Measurements from ENCODE around the gene DDX51. TPM values are rescaled to one million over a fixed set of nuclear protein-coding genes. Genes with fewer than 3 reads are reported as not detected.

The DDX51 gene
- total and polyA plus RNA-seq, 2 of the 13 experiments (the other 11 are each of a cell fraction or from before 2014, with no cell fraction given), result 10.1 TPM

DNA sequence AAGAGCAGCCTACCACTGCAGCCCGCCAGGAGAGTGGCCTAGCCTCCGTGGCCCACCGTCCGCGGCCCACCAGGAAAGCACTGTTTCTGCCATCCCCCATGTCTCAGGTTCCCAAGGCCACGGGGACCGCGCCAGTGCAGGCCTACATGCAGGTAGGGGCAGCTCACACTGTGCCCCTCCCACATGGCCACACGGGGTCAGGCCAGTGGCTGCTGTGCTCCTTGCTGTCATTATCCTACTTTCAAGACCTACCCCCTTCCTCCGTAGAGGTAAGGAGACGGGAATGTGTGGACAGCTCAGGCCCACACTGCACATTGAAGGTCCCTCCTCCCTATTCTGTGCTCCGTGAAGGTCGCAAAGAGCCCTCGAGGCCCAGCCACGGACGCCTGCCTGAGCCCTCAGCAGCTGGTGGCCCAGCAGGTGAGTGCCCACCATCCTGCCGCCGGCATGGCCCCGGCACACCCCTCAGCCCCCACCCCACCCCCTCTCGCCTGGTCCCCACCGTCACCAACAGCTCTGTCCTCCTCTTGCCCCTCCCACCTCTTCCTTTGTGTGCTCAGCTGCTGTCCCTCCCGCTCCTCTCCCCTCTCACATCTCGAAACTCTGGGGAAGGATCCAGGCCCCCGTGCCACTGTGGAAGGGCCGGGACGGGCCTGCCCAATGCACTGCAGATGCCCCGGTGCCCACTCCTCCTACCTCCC, 10.0 kb downstream of the DDX51 start (continued):
- TF ChIP-seq, protein P1, sequence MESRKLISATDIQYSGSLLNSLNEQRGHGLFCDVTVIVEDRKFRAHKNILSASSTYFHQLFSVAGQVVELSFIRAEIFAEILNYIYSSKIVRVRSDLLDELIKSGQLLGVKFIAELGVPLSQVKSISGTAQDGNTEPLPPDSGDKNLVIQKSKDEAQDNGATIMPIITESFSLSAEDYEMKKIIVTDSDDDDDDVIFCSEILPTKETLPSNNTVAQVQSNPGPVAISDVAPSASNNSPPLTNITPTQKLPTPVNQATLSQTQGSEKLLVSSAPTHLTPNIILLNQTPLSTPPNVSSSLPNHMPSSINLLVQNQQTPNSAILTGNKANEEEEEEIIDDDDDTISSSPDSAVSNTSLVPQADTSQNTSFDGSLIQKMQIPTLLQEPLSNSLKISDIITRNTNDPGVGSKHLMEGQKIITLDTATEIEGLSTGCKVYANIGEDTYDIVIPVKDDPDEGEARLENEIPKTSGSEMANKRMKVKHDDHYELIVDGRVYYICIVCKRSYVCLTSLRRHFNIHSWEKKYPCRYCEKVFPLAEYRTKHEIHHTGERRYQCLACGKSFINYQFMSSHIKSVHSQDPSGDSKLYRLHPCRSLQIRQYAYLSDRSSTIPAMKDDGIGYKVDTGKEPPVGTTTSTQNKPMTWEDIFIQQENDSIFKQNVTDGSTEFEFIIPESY (CRISPR knock-in tag; IDR thresholded peaks at IDR 0.05), result peak; percentile 85
- TF ChIP-seq MAFG (CRISPR knock-in tag; IDR thresholded peaks at IDR 0.05) (no peak), ZFX (CRISPR knock-in tag; IDR thresholded peaks at IDR 0.05; ENCODE audit: low read depth) (peak; percentile 38), KDM2A (CRISPR knock-in tag; IDR thresholded peaks at IDR 0.05; ENCODE audit: borderline replicate concordance, low read depth) (peak; percentile 81), ZNF839 (CRISPR knock-in tag; IDR thresholded peaks at IDR 0.05; ENCODE audit: borderline replicate concordance) (no peak), ZNF296 (CRISPR knock-in tag; conservative IDR thresholded peaks at IDR 0.05) (no peak), MXD3 (CRISPR knock-in tag; IDR thresholded peaks at IDR 0.05) (no peak), SP1 (IDR thresholded peaks at IDR 0.05) (no peak), SP1 (CRISPR knock-in tag; IDR thresholded peaks at IDR 0.05) (no peak), ZNF263 (CRISPR knock-in tag; IDR thresholded peaks at IDR 0.05) (peak; percentile 82), ZSCAN12 (CRISPR knock-in tag; IDR thresholded peaks at IDR 0.05) (no peak), JUNB (CRISPR knock-in tag; IDR thresholded peaks at IDR 0.05; ENCODE audit: borderline replicate concordance) (no peak), HIC2 (CRISPR knock-in tag; IDR thresholded peaks at IDR 0.05; ENCODE audit: low read depth) (0 out of 2 replicates have a peak, but pooled peaks have one; percentile 25), ZNF687 (CRISPR knock-in tag; IDR thresholded peaks at IDR 0.05) (peak; percentile 40; the same call in 1 of the 2 replicates), SMAD1 (CRISPR knock-in tag; IDR thresholded peaks at IDR 0.05; ENCODE audit: borderline replicate concordance, low read depth) (no peak), SMAD3 (CRISPR knock-in tag; IDR thresholded peaks at IDR 0.05) (no peak), ZFP36L2 (CRISPR knock-in tag; IDR thresholded peaks at IDR 0.05) (no peak)
- TF ChIP-seq, protein P2, sequence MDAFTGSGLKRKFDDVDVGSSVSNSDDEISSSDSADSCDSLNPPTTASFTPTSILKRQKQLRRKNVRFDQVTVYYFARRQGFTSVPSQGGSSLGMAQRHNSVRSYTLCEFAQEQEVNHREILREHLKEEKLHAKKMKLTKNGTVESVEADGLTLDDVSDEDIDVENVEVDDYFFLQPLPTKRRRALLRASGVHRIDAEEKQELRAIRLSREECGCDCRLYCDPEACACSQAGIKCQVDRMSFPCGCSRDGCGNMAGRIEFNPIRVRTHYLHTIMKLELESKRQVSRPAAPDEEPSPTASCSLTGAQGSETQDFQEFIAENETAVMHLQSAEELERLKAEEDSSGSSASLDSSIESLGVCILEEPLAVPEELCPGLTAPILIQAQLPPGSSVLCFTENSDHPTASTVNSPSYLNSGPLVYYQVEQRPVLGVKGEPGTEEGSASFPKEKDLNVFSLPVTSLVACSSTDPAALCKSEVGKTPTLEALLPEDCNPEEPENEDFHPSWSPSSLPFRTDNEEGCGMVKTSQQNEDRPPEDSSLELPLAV (CRISPR knock-in tag; conservative IDR thresholded peaks at IDR 0.05; ENCODE audit: low read depth), result no peak
